SK-N-SH treated with all-trans-retinoic acid at 6 μM for 48 hours (cell line): Measurements from ENCODE around the gene RUNDC3A.

ENCODE experiments used
- ATAC-seq: fragments of 200-7000 bp; cut with Tn5 transposase; 3 replicates; pipeline ENCODE4 v1.9.1; 2020; ENCODE audit warnings: mild to moderate bottlenecking, moderate library complexity
- ARNTL ChIP-seq: fragments of 450-650 bp; formaldehyde crosslinking; IDR thresholded peaks from 2 replicates; pipeline ENCODE4 v1.5.0; 2020; ENCODE audit warnings: low read depth, mild to moderate bottlenecking, moderate library complexity, borderline replicate concordance
- BACH2 ChIP-seq: fragments of 250-450 bp; sonication (Bioruptor Pico); IDR thresholded peaks from 2 replicates; pipeline ENCODE4 v1.9.0; 2021; ENCODE audit warnings: mild to moderate bottlenecking, borderline replicate concordance
- CSDC2 ChIP-seq: fragments of 250-450 bp; sonication (Bioruptor Pico); IDR thresholded peaks from 2 replicates; pipeline ENCODE4 v1.5.0; 2020; ENCODE audit warnings: mild to moderate bottlenecking, moderate library complexity
- ESRRG ChIP-seq: fragments of 250-450 bp; sonication (Bioruptor Pico); IDR thresholded peaks from 2 replicates; pipeline ENCODE4 v1.6.1; 2021; ENCODE audit warnings: mild to moderate bottlenecking
- GLIS3 ChIP-seq: fragments of 250-450 bp; sonication (Bioruptor Pico); IDR thresholded peaks from 2 replicates; pipeline ENCODE4 v1.5.0; 2020; ENCODE audit warnings: mild to moderate bottlenecking, moderate library complexity
- ISL1 ChIP-seq: fragments of 250-450 bp; sonication (Bioruptor Pico); IDR thresholded peaks from 2 replicates; pipeline ENCODE4 v2.1.2; 2022; ENCODE audit warnings: mild to moderate bottlenecking, moderate library complexity
- OSR1 ChIP-seq: fragments of 250-450 bp; sonication (Bioruptor Pico); IDR thresholded peaks from 2 replicates; pipeline ENCODE4 v1.8.0; 2022; ENCODE audit warnings: moderate library complexity, mild to moderate bottlenecking, inconsistent platforms
- PATZ1 ChIP-seq: fragments of 250-450 bp; sonication (Bioruptor Pico); IDR thresholded peaks from 2 replicates; pipeline ENCODE4 v1.8.0; 2020; ENCODE audit warnings: mild to moderate bottlenecking, moderate library complexity, borderline replicate concordance
- POU6F1 ChIP-seq: fragments of 250-450 bp; sonication (Bioruptor Pico); IDR thresholded peaks from 2 replicates; pipeline ENCODE4 v1.8.0; 2021; ENCODE audit warnings: low read depth, mild to moderate bottlenecking, moderate library complexity, borderline replicate concordance
- PPARA ChIP-seq: fragments of 250-450 bp; sonication (Bioruptor Pico); IDR thresholded peaks from 2 replicates; pipeline ENCODE4 v1.5.0; 2020; ENCODE audit warnings: mild to moderate bottlenecking, borderline replicate concordance
- RARB ChIP-seq: fragments of 250-450 bp; sonication (Bioruptor Pico); IDR thresholded peaks from 2 replicates; pipeline ENCODE4 v1.8.0; 2021; ENCODE audit warnings: mild to moderate bottlenecking, moderate library complexity
- SNAI2 ChIP-seq: fragments of 250-450 bp; sonication (Bioruptor Pico); IDR thresholded peaks from 2 replicates; pipeline ENCODE4 v1.5.0; 2020; ENCODE audit warnings: mild to moderate bottlenecking, moderate library complexity
- TCF4 ChIP-seq: fragments of 250-450 bp; sonication (Bioruptor Pico); IDR thresholded peaks from 2 replicates; pipeline ENCODE4 v1.8.0; 2021; ENCODE audit warnings: mild to moderate bottlenecking, moderate library complexity, borderline replicate concordance
- TOX ChIP-seq: fragments of 250-450 bp; sonication (Bioruptor Pico); IDR thresholded peaks from 2 replicates; pipeline ENCODE4 v1.8.0; 2021; ENCODE audit warnings: mild to moderate bottlenecking, moderate library complexity, borderline replicate concordance
- ZC3H10 ChIP-seq: fragments of 250-450 bp; sonication (Bioruptor Pico); IDR thresholded peaks from 2 replicates; pipeline ENCODE4 v1.5.1; 2021; ENCODE audit warnings: mild to moderate bottlenecking, moderate library complexity
- ZFP3 ChIP-seq: fragments of 250-450 bp; sonication (Bioruptor Pico); IDR thresholded peaks from 2 replicates; pipeline ENCODE4 v1.5.0; 2020; ENCODE audit warnings: mild to moderate bottlenecking, moderate library complexity
- ZFP30 ChIP-seq: fragments of 450-650 bp; formaldehyde crosslinking; IDR thresholded peaks from 2 replicates; pipeline ENCODE4 v1.5.0; 2022; ENCODE audit warnings: mild to moderate bottlenecking, moderate library complexity
- ZNF565 ChIP-seq: fragments of 450-650 bp; formaldehyde crosslinking; conservative IDR thresholded peaks from 2 replicates; pipeline ENCODE4 v1.5.0; 2020; ENCODE audit warnings: low read depth, mild to moderate bottlenecking, moderate library complexity
- ZNF70 ChIP-seq: fragments of 450-650 bp; formaldehyde crosslinking; IDR thresholded peaks from 2 replicates; pipeline ENCODE4 v1.5.0; 2020; ENCODE audit warnings: mild to moderate bottlenecking, moderate library complexity
- ZNF8 ChIP-seq: fragments of 450-650 bp; formaldehyde crosslinking; IDR thresholded peaks from 2 replicates; pipeline ENCODE4 v1.5.0; 2020; ENCODE audit warnings: mild to moderate bottlenecking, moderate library complexity
- TF ChIP-seq, protein P1 (sequence below): fragments of 250-450 bp; sonication (Bioruptor Pico); IDR thresholded peaks from 2 replicates; pipeline ENCODE4 v1.5.1; 2020; ENCODE audit warnings: low read depth, mild to moderate bottlenecking, moderate library complexity
- TF ChIP-seq, protein P2 (sequence below): fragments of 250-450 bp; sonication (Bioruptor Pico); IDR thresholded peaks from 2 replicates; pipeline ENCODE4 v1.5.0; 2020; ENCODE audit warnings: mild to moderate bottlenecking, moderate library complexity
- TF ChIP-seq, protein P3 (sequence below): fragments of 250-450 bp; sonication (Bioruptor Pico); IDR thresholded peaks from 2 replicates; pipeline ENCODE4 v1.5.1; 2021; ENCODE audit warnings: mild to moderate bottlenecking, moderate library complexity

Gene RUNDC3A

DNA sequence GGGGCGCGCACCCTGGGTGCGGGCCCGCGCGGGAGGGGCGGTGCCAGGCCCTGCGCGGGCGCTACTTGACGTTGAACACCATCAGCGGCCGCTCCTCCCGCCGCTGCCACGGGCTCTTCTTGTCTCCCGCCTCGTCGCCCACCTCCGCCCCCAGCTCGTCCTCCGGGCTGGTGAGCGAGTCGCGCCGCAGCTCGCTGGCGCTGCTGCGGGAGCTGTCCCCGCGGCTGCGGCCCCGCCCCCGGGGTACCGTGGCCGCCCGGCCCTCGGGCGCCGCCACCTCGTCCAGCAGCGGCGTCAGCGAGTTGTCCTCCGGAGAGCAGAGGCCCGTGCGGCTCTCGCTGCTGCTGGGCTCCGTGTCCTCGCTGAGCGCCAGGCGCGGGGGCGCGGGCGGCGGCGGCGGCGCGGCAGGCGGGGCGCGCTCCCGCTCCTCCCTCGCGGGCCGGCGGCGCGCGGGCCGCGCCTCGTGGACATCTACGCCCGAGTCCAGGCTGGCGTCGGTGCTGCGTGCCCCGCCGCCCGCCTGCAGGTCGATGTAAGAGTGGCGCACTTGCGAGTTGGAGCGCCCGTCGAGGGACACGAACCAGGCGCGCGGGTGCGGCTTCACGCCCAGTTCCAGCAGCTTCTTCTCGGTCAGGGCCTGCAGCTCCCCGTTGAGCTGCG is 45.4 kb downstream of the RUNDC3A start:
- TF ChIP-seq ARNTL (CRISPR knock-in tag) (no peak), GLIS3 (CRISPR knock-in tag) (no peak), PPARA (CRISPR knock-in tag) (no peak), ZNF70 (CRISPR knock-in tag) (no peak), ZNF565 (CRISPR knock-in tag) (no peak), BACH2 (no peak), ZFP3 (no peak), TOX (CRISPR knock-in tag) (no peak), ISL1 (CRISPR knock-in tag) (no peak), OSR1 (no peak), SNAI2 (CRISPR knock-in tag) (no peak), CSDC2 (CRISPR knock-in tag) (no peak), ZFP30 (CRISPR knock-in tag) (no peak), ESRRG (CRISPR knock-in tag) (no peak), TCF4 (CRISPR knock-in tag) (no peak), PATZ1 (CRISPR knock-in tag) (no peak), RARB (CRISPR knock-in tag) (no peak), ZNF8 (CRISPR knock-in tag) (no peak)
- TF ChIP-seq, protein P1, sequence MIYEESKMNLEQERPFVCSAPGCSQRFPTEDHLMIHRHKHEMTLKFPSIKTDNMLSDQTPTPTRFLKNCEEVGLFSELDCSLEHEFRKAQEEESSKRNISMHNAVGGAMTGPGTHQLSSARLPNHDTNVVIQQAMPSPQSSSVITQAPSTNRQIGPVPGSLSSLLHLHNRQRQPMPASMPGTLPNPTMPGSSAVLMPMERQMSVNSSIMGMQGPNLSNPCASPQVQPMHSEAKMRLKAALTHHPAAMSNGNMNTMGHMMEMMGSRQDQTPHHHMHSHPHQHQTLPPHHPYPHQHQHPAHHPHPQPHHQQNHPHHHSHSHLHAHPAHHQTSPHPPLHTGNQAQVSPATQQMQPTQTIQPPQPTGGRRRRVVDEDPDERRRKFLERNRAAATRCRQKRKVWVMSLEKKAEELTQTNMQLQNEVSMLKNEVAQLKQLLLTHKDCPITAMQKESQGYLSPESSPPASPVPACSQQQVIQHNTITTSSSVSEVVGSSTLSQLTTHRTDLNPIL (CRISPR knock-in tag): no peak
- TF ChIP-seq, protein P2, sequence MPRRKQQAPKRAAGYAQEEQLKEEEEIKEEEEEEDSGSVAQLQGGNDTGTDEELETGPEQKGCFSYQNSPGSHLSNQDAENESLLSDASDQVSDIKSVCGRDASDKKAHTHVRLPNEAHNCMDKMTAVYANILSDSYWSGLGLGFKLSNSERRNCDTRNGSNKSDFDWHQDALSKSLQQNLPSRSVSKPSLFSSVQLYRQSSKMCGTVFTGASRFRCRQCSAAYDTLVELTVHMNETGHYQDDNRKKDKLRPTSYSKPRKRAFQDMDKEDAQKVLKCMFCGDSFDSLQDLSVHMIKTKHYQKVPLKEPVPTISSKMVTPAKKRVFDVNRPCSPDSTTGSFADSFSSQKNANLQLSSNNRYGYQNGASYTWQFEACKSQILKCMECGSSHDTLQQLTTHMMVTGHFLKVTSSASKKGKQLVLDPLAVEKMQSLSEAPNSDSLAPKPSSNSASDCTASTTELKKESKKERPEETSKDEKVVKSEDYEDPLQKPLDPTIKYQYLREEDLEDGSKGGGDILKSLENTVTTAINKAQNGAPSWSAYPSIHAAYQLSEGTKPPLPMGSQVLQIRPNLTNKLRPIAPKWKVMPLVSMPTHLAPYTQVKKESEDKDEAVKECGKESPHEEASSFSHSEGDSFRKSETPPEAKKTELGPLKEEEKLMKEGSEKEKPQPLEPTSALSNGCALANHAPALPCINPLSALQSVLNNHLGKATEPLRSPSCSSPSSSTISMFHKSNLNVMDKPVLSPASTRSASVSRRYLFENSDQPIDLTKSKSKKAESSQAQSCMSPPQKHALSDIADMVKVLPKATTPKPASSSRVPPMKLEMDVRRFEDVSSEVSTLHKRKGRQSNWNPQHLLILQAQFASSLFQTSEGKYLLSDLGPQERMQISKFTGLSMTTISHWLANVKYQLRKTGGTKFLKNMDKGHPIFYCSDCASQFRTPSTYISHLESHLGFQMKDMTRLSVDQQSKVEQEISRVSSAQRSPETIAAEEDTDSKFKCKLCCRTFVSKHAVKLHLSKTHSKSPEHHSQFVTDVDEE: no peak
- ATAC-seq: no peak

GRCh38 chr17:44354582-44355561 is 46.5 kb downstream of the RUNDC3A start:
- no peak for TF ChIP-seq RARB (CRISPR knock-in tag)
- TF ChIP-seq TOX (CRISPR knock-in tag): no peak
- no peak for TF ChIP-seq ZNF70 (CRISPR knock-in tag)
- no peak for TF ChIP-seq PPARA (CRISPR knock-in tag)
- TF ChIP-seq POU6F1 (CRISPR knock-in tag): no peak
- no peak for TF ChIP-seq ZC3H10 (CRISPR knock-in tag)
- no peak for TF ChIP-seq TCF4 (CRISPR knock-in tag)
- no peak for TF ChIP-seq ISL1 (CRISPR knock-in tag)
- no peak for TF ChIP-seq ZNF8 (CRISPR knock-in tag)
- TF ChIP-seq, protein P3, sequence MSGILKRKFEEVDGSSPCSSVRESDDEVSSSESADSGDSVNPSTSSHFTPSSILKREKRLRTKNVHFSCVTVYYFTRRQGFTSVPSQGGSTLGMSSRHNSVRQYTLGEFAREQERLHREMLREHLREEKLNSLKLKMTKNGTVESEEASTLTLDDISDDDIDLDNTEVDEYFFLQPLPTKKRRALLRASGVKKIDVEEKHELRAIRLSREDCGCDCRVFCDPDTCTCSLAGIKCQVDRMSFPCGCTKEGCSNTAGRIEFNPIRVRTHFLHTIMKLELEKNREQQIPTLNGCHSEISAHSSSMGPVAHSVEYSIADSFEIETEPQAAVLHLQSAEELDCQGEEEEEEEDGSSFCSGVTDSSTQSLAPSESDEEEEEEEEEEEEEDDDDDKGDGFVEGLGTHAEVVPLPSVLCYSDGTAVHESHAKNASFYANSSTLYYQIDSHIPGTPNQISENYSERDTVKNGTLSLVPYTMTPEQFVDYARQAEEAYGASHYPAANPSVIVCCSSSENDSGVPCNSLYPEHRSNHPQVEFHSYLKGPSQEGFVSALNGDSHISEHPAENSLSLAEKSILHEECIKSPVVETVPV (CRISPR knock-in tag): no peak
- TF ChIP-seq ZNF565 (CRISPR knock-in tag): no peak
- TF ChIP-seq SNAI2 (CRISPR knock-in tag): no peak
- TF ChIP-seq ARNTL (CRISPR knock-in tag): no peak
- no peak for ATAC-seq
